Measurements from ENCODE around the gene THSD4.

THSD4 gene

GRCh38 chr15:71730277-71731144 lies 615.2 kb downstream of the THSD4 start:
- DNase-seq (ENCODE audit: low read depth), result peak; percentile 84
- TF ChIP-seq CTCF (IDR thresholded peaks at IDR 0.05; ENCODE audit: low read length, missing control alignments), result peak; percentile 79
- H3K4me3 ChIP-seq (replicated peaks; ENCODE audit: low read depth, low read length), result no peak overlapping the region

- no peak for DNase-seq (ENCODE audit: low read depth)
- no peak for TF ChIP-seq CTCF (IDR thresholded peaks at IDR 0.05; ENCODE audit: low read length, missing control alignments)
- H3K4me3 ChIP-seq (replicated peaks; ENCODE audit: low read depth, low read length), result no peak overlapping the region
These were observed 617.4 kb downstream of the THSD4 start for GRCh38 chr15:71732636-71733035.

- no peak for DNase-seq (ENCODE audit: low read depth)
- no peak for TF ChIP-seq CTCF (IDR thresholded peaks at IDR 0.05; ENCODE audit: low read length, missing control alignments)
- no peak overlapping the region for H3K4me3 ChIP-seq (replicated peaks; ENCODE audit: low read depth, low read length)
These were observed 617.9 kb downstream of the THSD4 start for GRCh38 chr15:71733122-71733521.

GRCh38 chr15:71734709-71735384 lies 619.6 kb downstream of the THSD4 start:
- DNase-seq (ENCODE audit: low read depth), result no peak
- H3K4me3 ChIP-seq (replicated peaks; ENCODE audit: low read depth, low read length), result no peak overlapping the region
- TF ChIP-seq CTCF (IDR thresholded peaks at IDR 0.05; ENCODE audit: low read length, missing control alignments), result no peak

- H3K4me3 ChIP-seq (replicated peaks; ENCODE audit: low read depth, low read length), result no peak overlapping the region
- no peak for DNase-seq (ENCODE audit: low read depth)
- no peak for TF ChIP-seq CTCF (IDR thresholded peaks at IDR 0.05; ENCODE audit: low read length, missing control alignments)
These were observed 620.1 kb downstream of the THSD4 start for GRCh38 chr15:71735385-71735757.

GRCh38 chr15:71736286-71736947 lies 621.1 kb downstream of the THSD4 start:
- H3K4me3 ChIP-seq (replicated peaks; ENCODE audit: low read depth, low read length), result no peak overlapping the region
- no peak for TF ChIP-seq CTCF (IDR thresholded peaks at IDR 0.05; ENCODE audit: low read length, missing control alignments)
- no peak for DNase-seq (ENCODE audit: low read depth)

All from fibroblast of pulmonary artery (primary cell).